Neural progenitor cell (in vitro differentiated cells): ENCODE measurements around the gene MCIDAS.

Experiments used
- EZH2phosphoT487 ChIP-seq: fragments of 200-600 bp; sonication (generic); IDR thresholded peaks from 2 replicates; pipeline ENCODE4 v1.6.1; 2017; ENCODE audit warnings: antibody characterized with exemption
- TF ChIP-seq, protein P1 (sequence below): fragments of 200-600 bp; sonication (generic); IDR thresholded peaks from 2 replicates; pipeline ENCODE4 v1.5.1; 2017; ENCODE audit warnings: antibody characterized with exemption, mild to moderate bottlenecking

DNA sequence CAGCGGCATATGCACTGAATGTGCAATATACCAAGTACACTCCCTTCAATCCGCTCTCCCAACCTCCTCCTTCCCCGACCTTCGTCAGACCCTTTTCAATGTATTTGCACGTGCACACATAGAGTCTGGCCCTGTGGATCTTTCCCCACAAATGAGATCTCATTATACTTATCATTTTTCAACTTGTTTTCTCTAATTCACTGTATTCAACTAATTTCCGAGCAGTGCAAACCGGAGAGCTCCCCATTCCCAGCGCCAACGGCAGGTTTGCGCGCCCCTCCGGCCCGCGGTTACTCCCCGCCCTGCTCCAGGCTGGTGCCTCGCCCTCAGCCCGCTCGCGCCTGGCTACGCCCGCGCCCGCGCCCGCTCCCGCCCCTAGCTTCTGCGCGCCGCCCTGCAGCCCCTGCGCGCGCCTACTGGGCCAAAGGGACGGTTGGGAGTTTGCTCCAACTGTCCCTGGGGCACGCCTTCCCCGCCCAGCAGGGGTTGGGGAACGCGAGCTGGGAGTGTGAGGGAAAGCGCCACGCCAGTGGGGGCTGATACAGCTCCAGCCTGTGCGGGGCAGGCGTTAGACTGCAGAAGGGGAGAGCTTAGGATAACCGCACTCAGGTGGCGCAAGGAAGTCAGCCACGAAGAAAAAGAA lies 50.8 kb downstream of the MCIDAS start:
- TF ChIP-seq, protein P1, sequence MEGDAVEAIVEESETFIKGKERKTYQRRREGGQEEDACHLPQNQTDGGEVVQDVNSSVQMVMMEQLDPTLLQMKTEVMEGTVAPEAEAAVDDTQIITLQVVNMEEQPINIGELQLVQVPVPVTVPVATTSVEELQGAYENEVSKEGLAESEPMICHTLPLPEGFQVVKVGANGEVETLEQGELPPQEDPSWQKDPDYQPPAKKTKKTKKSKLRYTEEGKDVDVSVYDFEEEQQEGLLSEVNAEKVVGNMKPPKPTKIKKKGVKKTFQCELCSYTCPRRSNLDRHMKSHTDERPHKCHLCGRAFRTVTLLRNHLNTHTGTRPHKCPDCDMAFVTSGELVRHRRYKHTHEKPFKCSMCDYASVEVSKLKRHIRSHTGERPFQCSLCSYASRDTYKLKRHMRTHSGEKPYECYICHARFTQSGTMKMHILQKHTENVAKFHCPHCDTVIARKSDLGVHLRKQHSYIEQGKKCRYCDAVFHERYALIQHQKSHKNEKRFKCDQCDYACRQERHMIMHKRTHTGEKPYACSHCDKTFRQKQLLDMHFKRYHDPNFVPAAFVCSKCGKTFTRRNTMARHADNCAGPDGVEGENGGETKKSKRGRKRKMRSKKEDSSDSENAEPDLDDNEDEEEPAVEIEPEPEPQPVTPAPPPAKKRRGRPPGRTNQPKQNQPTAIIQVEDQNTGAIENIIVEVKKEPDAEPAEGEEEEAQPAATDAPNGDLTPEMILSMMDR: peak; percentile 31
- no peak for TF ChIP-seq EZH2phosphoT487
